ENCODE data around the gene HYAL2. TPM values are rescaled to one million over a fixed set of nuclear protein-coding genes. Genes with fewer than 3 reads are reported as not detected.
A peak's percentile ranks its signal among the peaks of the same experiment; 100 is the strongest.

Gene HYAL2
- total and polyA plus RNA-seq, 7 donors = 20.6 to 61.7 (median 27.2) TPM

- H3K27ac ChIP-seq = peak within 1 kb of the TSS; percentile 88
- H3K36me3 ChIP-seq (ENCODE audit: insufficient read depth in 1 of 2, low read depth in 1 of 2) = no peaks in the 10 kb centered on the region
- TF ChIP-seq CTCF (IDR thresholded peaks at IDR 0.05) = peak; percentile 25
- no peaks in the 10 kb centered on the region for H3K9me3 ChIP-seq
- peak; percentile 77 to 87 for DNase-seq
- H3K4me3 ChIP-seq = peak within 1 kb of the TSS; percentile 76
- intact Hi-C loops (cut with DNase I) = no loop called here
- peak in 2 of 4 donors; percentile 18 to 29 for ATAC-seq
- no peaks in the 10 kb centered on the region for H3K27me3 ChIP-seq (ENCODE audit: insufficient read depth in 3 of 3, low read length in 2 of 3)
- H3K4me1 ChIP-seq = peaks cover 26% of the 10 kb centered on the region
- 29 to 48% (median 45%) methylated on average over 13 to 14 of the region's 14 CpGs for WGBS, 3 donors
Measured at GRCh38 chr3:50303013-50303815, 19.3 kb downstream of the HYAL2 start, which contains the start of gene HYAL1. Gene HYAL1 (minus strand): TSS chr3:50303574. CDS start chr3:50302956, 618 bp downstream.

DNA sequence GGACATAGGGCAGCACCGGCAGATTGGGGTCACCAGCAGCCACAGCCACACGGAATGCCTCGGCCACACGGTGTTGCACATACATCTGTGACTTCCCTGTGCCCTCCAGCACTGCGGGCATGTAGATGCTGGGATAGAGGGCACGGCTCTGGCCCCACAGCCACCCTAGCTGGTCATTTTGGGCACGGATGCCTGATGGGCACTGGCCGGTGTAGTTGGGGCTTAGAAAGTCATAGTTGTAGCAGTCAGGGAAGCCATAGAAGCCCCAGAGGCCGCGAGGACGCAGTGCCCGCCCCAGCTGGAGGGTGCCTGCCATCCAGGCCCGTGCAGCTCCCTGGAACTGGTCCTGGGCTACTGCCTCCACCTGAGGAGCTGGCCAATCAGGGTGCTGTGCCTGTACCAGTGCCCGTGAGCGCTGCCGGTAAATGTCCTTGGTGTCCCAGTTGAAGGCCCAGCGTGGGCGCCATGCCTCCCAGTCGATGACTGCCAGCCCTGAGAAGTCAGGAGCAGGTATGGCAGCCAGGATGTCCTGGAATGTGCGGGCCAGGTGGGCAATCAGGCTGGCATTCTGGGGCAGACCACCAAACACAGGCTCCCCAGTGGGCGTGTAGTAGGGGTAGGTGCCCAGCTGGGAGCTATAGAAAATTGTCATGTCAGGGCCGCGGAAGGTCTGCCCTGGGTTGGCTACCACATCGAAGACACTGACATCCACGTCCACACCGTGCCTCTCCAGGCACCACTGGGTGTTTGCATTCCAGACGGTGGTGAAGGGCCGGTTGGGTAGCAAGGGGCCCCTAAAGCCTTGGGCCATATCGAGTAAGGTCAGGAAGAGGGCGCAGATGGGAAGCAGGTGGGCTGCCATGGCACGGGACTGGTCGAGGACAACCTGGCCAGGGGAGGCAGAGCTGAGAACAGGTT lies 20.2 kb downstream of the HYAL2 start:
- 63 to 81% (median 71%) methylated on average over 32 of the region's 32 CpGs for WGBS, 3 donors
- no peaks in the 10 kb centered on the region for H3K36me3 ChIP-seq (ENCODE audit: insufficient read depth in 1 of 2, low read depth in 1 of 2)
- H3K4me3 ChIP-seq = peak overlapping the region; percentile 76
- H3K4me1 ChIP-seq = peaks cover 29% of the 10 kb centered on the region
- no peak for ATAC-seq
- no peaks in the 10 kb centered on the region for H3K27me3 ChIP-seq (ENCODE audit: insufficient read depth in 3 of 3, low read length in 2 of 3)
- intact Hi-C loops (cut with DNase I) = no loop called here
- DNase-seq = peak in 1 of 2 donors; percentile 60
- TF ChIP-seq CTCF (IDR thresholded peaks at IDR 0.05) = no peak
- peak overlapping the region; percentile 88 for H3K27ac ChIP-seq
- no peaks in the 10 kb centered on the region for H3K9me3 ChIP-seq

DNA sequence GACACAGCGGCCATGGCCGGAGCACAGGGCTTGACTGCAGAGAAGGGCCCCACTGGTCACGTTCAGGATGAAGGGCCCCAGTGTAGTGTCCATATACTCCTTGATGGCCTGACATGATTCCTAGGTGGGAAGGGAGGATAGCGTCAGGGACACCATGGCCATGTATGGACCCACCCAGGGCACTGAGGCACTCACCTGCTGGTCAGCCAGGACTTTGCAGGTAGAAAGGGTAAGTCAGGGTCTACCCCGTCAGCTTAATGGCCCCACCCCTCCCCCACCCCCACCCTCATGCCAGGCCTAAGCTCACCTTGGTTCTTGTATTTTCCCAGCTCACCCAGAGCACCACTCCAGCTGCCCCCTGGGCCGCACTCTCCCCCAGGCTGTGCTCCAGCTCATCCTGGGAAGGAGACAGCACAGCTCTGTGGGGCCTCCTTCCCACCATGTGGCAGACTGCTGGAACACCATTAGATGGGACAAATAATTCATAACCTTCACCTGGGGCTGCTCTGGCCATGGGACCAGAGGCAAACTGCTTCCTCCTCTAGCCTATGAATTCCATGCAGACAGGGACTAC lies 21.8 kb downstream of the HYAL2 start:
- intact Hi-C loops (cut with DNase I) = no loop called here
- H3K27ac ChIP-seq = peak overlapping the region; percentile 88
- ATAC-seq (no peak), DNase-seq (no peak)
- no peak for TF ChIP-seq CTCF (IDR thresholded peaks at IDR 0.05)
- peaks cover 0 to 6% of the 10 kb centered on the region in 2 donors for H3K36me3 ChIP-seq (ENCODE audit: insufficient read depth in 1 of 2, low read depth in 1 of 2)
- H3K4me3 ChIP-seq = peak overlapping the region; percentile 76
- H3K27me3 ChIP-seq (ENCODE audit: insufficient read depth in 3 of 3, low read length in 2 of 3) = no peaks in the 10 kb centered on the region
- peaks cover 29% of the 10 kb centered on the region for H3K4me1 ChIP-seq
- 76 to 90% (median 82%) methylated on average over 6 of the region's 6 CpGs for WGBS, 3 donors
- no peaks in the 10 kb centered on the region for H3K9me3 ChIP-seq

GRCh38 chr3:50299929-50300680 lies 22.4 kb downstream of the HYAL2 start:
- no peak for TF ChIP-seq CTCF (IDR thresholded peaks at IDR 0.05)
- Histone ChIP-seq H3K36me3 (ENCODE audit: insufficient read depth in 1 of 2, low read depth in 1 of 2) (peaks cover 0 to 6% of the 10 kb centered on the region in 2 donors), H3K4me3 (peak overlapping the region; percentile 76), H3K9me3 (no peaks in the 10 kb centered on the region), H3K27me3 (ENCODE audit: insufficient read depth in 3 of 3, low read length in 2 of 3) (no peaks in the 10 kb centered on the region), H3K4me1 (peaks cover 29% of the 10 kb centered on the region), H3K27ac (peak overlapping the region; percentile 88)
- WGBS, 3 donors = 27 to 38% (median 29%) methylated on average over 12 of the region's 12 CpGs
- intact Hi-C loops (cut with DNase I) = no loop called here
- DNase-seq (peak in 1 of 2 donors; percentile 71), ATAC-seq (peak in 3 of 4 donors; percentile 17 to 31 (median 30))

Measured in psoas muscle (tissue), 8 donors.